Esophagus muscularis mucosa (tissue), 4 donors: ENCODE results near the gene KDF1. TPM values are rescaled to one million over a fixed set of nuclear protein-coding genes. Genes with fewer than 3 reads are reported as not detected.

ENCODE experiments used
- DNase-seq: peaks from one replicate; pipeline ENCODE4 v3.0.0-alpha.2; 2017; ENCODE audit errors: extremely low spot score
- H3K27ac ChIP-seq, 4 donors: fragments of 200-600 bp; sonication (generic); replicated peaks in 1 of 4; 1 replicate in 3 of 4; 2 replicates in 1 of 4; pipeline ENCODE4 v1.5.1; 2016 to 2019; ENCODE audit warnings: mild to moderate bottlenecking in 1 of 4
- H3K27me3 ChIP-seq, 4 donors: fragments of 200-600 bp; sonication (generic); one replicate each; pipeline versions ENCODE4 v1.5.1 to v1.6.0; 2016 to 2019
- H3K36me3 ChIP-seq, 4 donors: fragments of 200-600 bp; sonication (generic); one replicate each; pipeline ENCODE4 v1.5.1; 2016 to 2019
- H3K4me1 ChIP-seq, 4 donors: fragments of 200-600 bp; sonication (generic); one replicate each; pipeline ENCODE4 v1.5.1; 2016 to 2019
- H3K4me3 ChIP-seq, 4 donors: fragments of 200-600 bp; sonication (generic); 1 replicate in 2 of 4; 2 replicates in 2 of 4; pipeline ENCODE4 v1.5.1; 2016 to 2019; ENCODE audit warnings: mild to moderate bottlenecking in 4 of 4, moderate library complexity in 1 of 4
- H3K9me3 ChIP-seq, 4 donors: fragments of 200-600 bp; sonication (generic); 1 replicate in 3 of 4; 2 replicates in 1 of 4; pipeline ENCODE4 v1.5.1; 2016 to 2019
- CTCF ChIP-seq, 3 experiments: fragments of 200-600 bp in 2 of 3; fragments of 450-650 bp in 1 of 3; sonication (generic) in 2 of 3; IDR thresholded peaks; one replicate each; pipeline ENCODE4 v1.5.1; 2017 to 2019; ENCODE audit warnings: antibody characterized with exemption in 3 of 3, mild to moderate bottlenecking in 2 of 3, moderate library complexity in 1 of 3
- EP300 ChIP-seq: sonication (generic); formaldehyde crosslinking; IDR thresholded peaks from one replicate; pipeline ENCODE4 v1.6.1; 2017; ENCODE audit warnings: antibody characterized with exemption
- POLR2A ChIP-seq: fragments of 450-650 bp; IDR thresholded peaks from one replicate; pipeline ENCODE4 v1.6.1; 2017; ENCODE audit warnings: antibody characterized with exemption, moderate library complexity, mild to moderate bottlenecking, low read depth
- POLR2AphosphoS5 ChIP-seq, 2 donors: sonication (generic); formaldehyde crosslinking; IDR thresholded peaks; one replicate each; pipeline ENCODE4 v1.6.1; 2017; ENCODE audit warnings: antibody characterized with exemption in 2 of 2
- WGBS: methylation state at CpG from one replicate; pipeline ENCODE4 v1.1.5; 2018; 5-methylcytosine and 5-hydroxymethylcytosine counted together
- intact Hi-C: fragments of 100-400 bp; cut with DNase I; formaldehyde crosslinking; loops from one replicate; pipeline ENCODE4 v1.15.1; 2023
- total RNA-seq, 4 donors: library from RNA; depleted of rRNA; stranded (reverse); fragments of >200 nt; gene quantifications; one replicate each; pipeline versions ENCODE4 v1.1.0 to v1.2.1, GENCODE V29; 2016

The KDF1 gene
- total RNA-seq, 4 donors from 2014 or later = 0.33 to 0.42 TPM; not detected in 2

DNA sequence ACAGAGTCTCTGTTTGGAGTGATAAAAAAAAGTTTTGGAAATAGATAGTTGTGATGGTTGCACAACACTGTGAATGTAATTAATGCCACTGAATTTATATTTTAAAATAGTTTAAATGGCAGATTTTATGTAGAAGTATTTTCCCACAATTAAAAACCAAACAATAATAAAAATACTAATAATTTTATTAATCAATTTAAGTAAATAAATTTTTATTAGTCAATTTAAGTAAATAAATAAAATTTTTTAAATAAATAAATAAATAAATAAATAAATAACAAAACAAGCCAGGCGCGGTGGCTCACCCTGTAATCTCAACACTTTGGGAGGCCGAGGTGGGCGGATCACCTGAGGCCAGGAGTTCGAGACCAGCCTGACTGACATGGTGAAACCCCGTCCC, 4.9 kb upstream of the KDF1 start:
- no peak for DNase-seq
- TF ChIP-seq CTCF (IDR thresholded peaks at IDR 0.05) = no peak
- TF ChIP-seq POLR2A = no peak
- TF ChIP-seq EP300 = no peak
- TF ChIP-seq POLR2AphosphoS5 (IDR thresholded peaks at IDR 0.05) = no peak
- Histone ChIP-seq H3K4me1 (peaks cover 1 to 4% (median 3%) of the 10 kb centered on the region in 4 donors), H3K27me3 (peaks cover 5 to 52% (median 9%) of the 10 kb centered on the region in 4 donors), H3K9me3 (no peaks in the 10 kb centered on the region), H3K4me3 (no peak overlapping the region), H3K36me3 (no peaks in the 10 kb centered on the region), H3K27ac (no peak overlapping the region)
- intact Hi-C loops = loop anchor here (5.0 kb wide), 1 partner anchor 132 kb away; no protein-coding TSS in a partner anchor
- WGBS = 90% methylated on average over 6 of the region's 6 CpGs

- no peaks in the 10 kb centered on the region for H3K9me3 ChIP-seq
- WGBS = 62% methylated on average over 3 of the region's 3 CpGs
Observed at GRCh38 chr1:26961826-26962225, 1.6 kb upstream of the KDF1 start.

GRCh38 chr1:26960625-26960966, 328 bp upstream of the KDF1 start:
- peak overlapping the region in 3 of 4 donors; percentile 37 to 54 (median 42) for H3K4me3 ChIP-seq
- WGBS = 30% methylated on average over 1 of the region's 3 CpGs
- H3K4me1 ChIP-seq = peaks cover 9 to 16% (median 12%) of the 10 kb centered on the region in 4 donors
- H3K9me3 ChIP-seq = peaks cover 0 to 12% (median 5%) of the 10 kb centered on the region in 4 donors
- H3K36me3 ChIP-seq = no peaks in the 10 kb centered on the region
- H3K27me3 ChIP-seq = peaks cover 6 to 80% (median 30%) of the 10 kb centered on the region in 4 donors
- H3K27ac ChIP-seq = no peak overlapping the region
- intact Hi-C loops = no loop called here
- no peak for DNase-seq
- no peak for TF ChIP-seq POLR2AphosphoS5 (IDR thresholded peaks at IDR 0.05)
- no peak for TF ChIP-seq POLR2A
- TF ChIP-seq CTCF (IDR thresholded peaks at IDR 0.05) = no peak
- no peak for TF ChIP-seq EP300

More at GRCh38 chr1:26961826-26962225, 1.6 kb upstream of the KDF1 start:
- no peak overlapping the region for H3K4me3 ChIP-seq
- peaks cover 9 to 16% (median 12%) of the 10 kb centered on the region in 4 donors for H3K4me1 ChIP-seq
- intact Hi-C loops = no loop called here
- no peak for DNase-seq
- no peak overlapping the region for H3K27ac ChIP-seq
- no peaks in the 10 kb centered on the region for H3K36me3 ChIP-seq
- no peak for TF ChIP-seq CTCF (IDR thresholded peaks at IDR 0.05)
- TF ChIP-seq EP300 = no peak
- TF ChIP-seq POLR2AphosphoS5 (IDR thresholded peaks at IDR 0.05) = no peak
- TF ChIP-seq POLR2A = no peak
- peaks cover 6 to 70% (median 30%) of the 10 kb centered on the region in 4 donors for H3K27me3 ChIP-seq

DNA sequence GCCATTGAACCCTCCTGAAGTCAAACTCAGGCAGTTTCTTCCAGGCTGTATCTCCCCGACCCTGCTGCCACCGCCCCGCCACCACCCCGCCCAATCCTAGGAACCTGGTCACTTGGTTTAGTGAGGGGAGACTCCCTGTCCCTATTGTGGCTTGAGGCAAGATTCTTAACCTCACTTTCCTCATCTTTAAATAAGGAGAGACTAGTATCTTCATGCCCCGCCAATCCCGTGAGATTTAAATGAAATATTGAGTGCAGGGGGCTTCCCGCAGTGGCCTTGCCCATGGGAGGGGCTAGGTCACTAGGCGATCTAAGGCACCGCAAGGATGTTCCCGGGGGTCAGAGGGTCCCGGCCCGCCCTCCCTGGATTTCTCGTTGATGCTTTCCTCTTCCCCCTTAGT, 998 bp downstream of the KDF1 start:
- peaks cover 9 to 16% (median 12%) of the 10 kb centered on the region in 4 donors for H3K4me1 ChIP-seq
- 29% methylated on average over 12 of the region's 13 CpGs for WGBS
- H3K27ac ChIP-seq = no peak overlapping the region
- peaks cover 0 to 13% (median 5%) of the 10 kb centered on the region in 4 donors for H3K9me3 ChIP-seq
- intact Hi-C loops = no loop called here
- H3K4me3 ChIP-seq = peak overlapping the region in 1 of 4 donors; percentile 54
- TF ChIP-seq POLR2AphosphoS5 (IDR thresholded peaks at IDR 0.05) (no peak), EP300 (no peak), POLR2A (no peak), CTCF (IDR thresholded peaks at IDR 0.05) (no peak)
- H3K36me3 ChIP-seq = no peaks in the 10 kb centered on the region
- no peak for DNase-seq
- peaks cover 6 to 90% (median 30%) of the 10 kb centered on the region in 4 donors for H3K27me3 ChIP-seq

DNA sequence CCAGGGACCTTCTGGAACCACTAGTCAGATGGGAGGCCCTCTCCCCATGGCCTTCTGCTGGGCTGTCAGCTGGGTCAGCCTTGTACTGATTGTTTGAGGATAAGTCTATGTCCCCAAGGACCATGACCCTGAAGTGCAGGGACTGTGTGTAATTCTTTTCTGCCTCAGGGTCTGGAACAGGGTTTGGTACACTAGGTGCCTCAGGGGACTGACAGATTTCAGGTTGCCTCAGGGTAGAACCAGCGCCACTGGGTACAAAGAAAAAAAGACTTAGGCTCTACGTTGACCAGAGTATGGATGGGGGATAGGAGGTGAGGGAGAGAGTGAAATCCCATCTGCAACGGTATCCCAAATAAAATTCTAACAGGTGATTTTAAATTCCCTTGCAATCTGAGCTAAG, 3.0 kb downstream of the KDF1 start:
- intact Hi-C loops = no loop called here
- peaks cover 0 to 13% (median 5%) of the 10 kb centered on the region in 4 donors for H3K9me3 ChIP-seq
- H3K27me3 ChIP-seq = peaks cover 6 to 80% (median 30%) of the 10 kb centered on the region in 4 donors
- 90% methylated on average over 3 of the region's 3 CpGs for WGBS
- peaks cover 9 to 16% (median 12%) of the 10 kb centered on the region in 4 donors for H3K4me1 ChIP-seq
- no peak for DNase-seq
- H3K4me3 ChIP-seq = no peak overlapping the region
- H3K27ac ChIP-seq = no peak overlapping the region
- no peak for TF ChIP-seq POLR2A
- no peak for TF ChIP-seq EP300
- no peak for TF ChIP-seq CTCF (IDR thresholded peaks at IDR 0.05)
- no peak for TF ChIP-seq POLR2AphosphoS5 (IDR thresholded peaks at IDR 0.05)
- H3K36me3 ChIP-seq = no peaks in the 10 kb centered on the region
